ENCODE measurements around the gene C1RL.
"Not testable (repeated sequence)": the region's sequence is repeated elsewhere in the genome, so short reads cannot be mapped to it uniquely, and the experiment has no call there.

Gene C1RL

GRCh38 chr12:7061596-7061995 lies 47.4 kb downstream of the C1RL start:
- DNase-seq (ENCODE audit: low read depth), result no peak

GRCh38 chr12:7061138-7061537 lies 47.9 kb downstream of the C1RL start:
- DNase-seq (ENCODE audit: low read depth), result no peak

GRCh38 chr12:7060353-7060954 lies 48.6 kb downstream of the C1RL start, which contains the start of gene C1S:
TSS of gene C1S (plus strand) at chr12:7060718. CDS start at chr12:7061913, 1,195 bp downstream.
- no peak for DNase-seq (ENCODE audit: low read depth)

GRCh38 chr12:7059780-7060179 lies 49.2 kb downstream of the C1RL start:
- no peak for DNase-seq (ENCODE audit: low read depth)

- DNase-seq (ENCODE audit: low read depth), result no peak
These were observed 50.1 kb downstream of the C1RL start for GRCh38 chr12:7058850-7059395.

- DNase-seq (ENCODE audit: low read depth), result no peak
These were observed 50.7 kb downstream of the C1RL start for GRCh38 chr12:7058163-7058845.

GRCh38 chr12:7055736-7056135 lies 53.3 kb downstream of the C1RL start:
- not testable (repeated sequence) for DNase-seq (ENCODE audit: low read depth)

- no peak for DNase-seq (ENCODE audit: low read depth)
These were observed 54.1 kb downstream of the C1RL start for GRCh38 chr12:7054925-7055324.

GRCh38 chr12:7049973-7050372 lies 59.0 kb downstream of the C1RL start:
- not testable (repeated sequence) for DNase-seq (ENCODE audit: low read depth)

- not testable (repeated sequence) for DNase-seq (ENCODE audit: low read depth)
These were observed 59.5 kb downstream of the C1RL start for GRCh38 chr12:7049445-7049951.

- DNase-seq (ENCODE audit: low read depth), result no peak
These were observed 61.7 kb downstream of the C1RL start for GRCh38 chr12:7047306-7047705.

GRCh38 chr12:7046383-7047105 lies 62.5 kb downstream of the C1RL start:
- DNase-seq (ENCODE audit: low read depth), result no peak

GRCh38 chr12:7045913-7046312 lies 63.1 kb downstream of the C1RL start:
- no peak for DNase-seq (ENCODE audit: low read depth)
